ENCODE data around the gene ALOX15. TPM values are rescaled to one million over a fixed set of nuclear protein-coding genes. Genes with fewer than 3 reads are reported as not detected.

Gene ALOX15
- total RNA-seq, 3 donors from 2014 or later (not counting 1 experiment from before 2014, with no cell fraction given) = not detected

DNA sequence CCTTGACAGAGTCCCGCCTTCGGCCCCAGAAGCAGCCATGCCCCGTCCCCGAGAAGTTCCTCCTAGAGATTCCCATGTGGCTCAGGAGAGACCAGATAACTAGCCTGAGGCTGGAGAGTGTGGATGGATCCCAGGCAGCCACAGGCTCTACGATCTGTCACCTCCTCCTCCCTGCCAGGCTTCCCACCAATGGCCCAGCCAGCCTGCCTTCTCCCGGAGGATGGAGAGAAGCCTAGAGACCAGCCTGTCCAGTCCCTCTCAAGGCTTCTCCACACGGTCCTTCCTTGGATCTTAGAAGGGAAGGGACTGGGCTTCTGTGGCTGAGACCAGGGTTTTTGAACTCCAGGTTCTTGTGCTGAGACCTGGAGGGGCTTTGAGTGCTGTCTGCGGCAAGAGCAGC is 58.8 kb downstream of the ALOX15 start:
- DNase-seq = no peak
- 82% methylated on average over 8 of the region's 8 CpGs for WGBS (ENCODE audit: insufficient coverage)
- H3K27ac Mint-ChIP-seq = no peak overlapping the region
- TF ChIP-seq, protein P1, sequence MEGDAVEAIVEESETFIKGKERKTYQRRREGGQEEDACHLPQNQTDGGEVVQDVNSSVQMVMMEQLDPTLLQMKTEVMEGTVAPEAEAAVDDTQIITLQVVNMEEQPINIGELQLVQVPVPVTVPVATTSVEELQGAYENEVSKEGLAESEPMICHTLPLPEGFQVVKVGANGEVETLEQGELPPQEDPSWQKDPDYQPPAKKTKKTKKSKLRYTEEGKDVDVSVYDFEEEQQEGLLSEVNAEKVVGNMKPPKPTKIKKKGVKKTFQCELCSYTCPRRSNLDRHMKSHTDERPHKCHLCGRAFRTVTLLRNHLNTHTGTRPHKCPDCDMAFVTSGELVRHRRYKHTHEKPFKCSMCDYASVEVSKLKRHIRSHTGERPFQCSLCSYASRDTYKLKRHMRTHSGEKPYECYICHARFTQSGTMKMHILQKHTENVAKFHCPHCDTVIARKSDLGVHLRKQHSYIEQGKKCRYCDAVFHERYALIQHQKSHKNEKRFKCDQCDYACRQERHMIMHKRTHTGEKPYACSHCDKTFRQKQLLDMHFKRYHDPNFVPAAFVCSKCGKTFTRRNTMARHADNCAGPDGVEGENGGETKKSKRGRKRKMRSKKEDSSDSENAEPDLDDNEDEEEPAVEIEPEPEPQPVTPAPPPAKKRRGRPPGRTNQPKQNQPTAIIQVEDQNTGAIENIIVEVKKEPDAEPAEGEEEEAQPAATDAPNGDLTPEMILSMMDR (IDR thresholded peaks at IDR 0.05) = no peak
- H3K36me3 Mint-ChIP-seq = no peaks in the 10 kb centered on the region
- Histone ChIP-seq H3K4me1 (ENCODE audit: control insufficient read depth, insufficient read depth, low read length) (peaks cover 5% of the 10 kb centered on the region), H3K27me3 (ENCODE audit: control insufficient read depth, insufficient read depth, low read length) (peaks cover 7% of the 10 kb centered on the region), H3K4me3 (ENCODE audit: low read length) (no peak overlapping the region), H3K9me3 (ENCODE audit: control insufficient read depth, insufficient read depth, low read length) (no peaks in the 10 kb centered on the region), H3K27ac (ENCODE audit: low read length) (no peak overlapping the region), H3K36me3 (ENCODE audit: control insufficient read depth, insufficient read depth, low read length) (no peaks in the 10 kb centered on the region)
- ATAC-seq = no peak
- H3K27me3 Mint-ChIP-seq (ENCODE audit: low read depth in 2 of 2) = peaks cover 26 to 35% of the 10 kb centered on the region in 2 donors
- no peak overlapping the region for H3K4me3 Mint-ChIP-seq
- no peaks in the 10 kb centered on the region for H3K9me3 Mint-ChIP-seq
- intact Hi-C loops (cut with micrococcal nuclease) = no loop called here
- peaks cover 0 to 4% of the 10 kb centered on the region in 2 donors for H3K4me1 Mint-ChIP-seq

DNA sequence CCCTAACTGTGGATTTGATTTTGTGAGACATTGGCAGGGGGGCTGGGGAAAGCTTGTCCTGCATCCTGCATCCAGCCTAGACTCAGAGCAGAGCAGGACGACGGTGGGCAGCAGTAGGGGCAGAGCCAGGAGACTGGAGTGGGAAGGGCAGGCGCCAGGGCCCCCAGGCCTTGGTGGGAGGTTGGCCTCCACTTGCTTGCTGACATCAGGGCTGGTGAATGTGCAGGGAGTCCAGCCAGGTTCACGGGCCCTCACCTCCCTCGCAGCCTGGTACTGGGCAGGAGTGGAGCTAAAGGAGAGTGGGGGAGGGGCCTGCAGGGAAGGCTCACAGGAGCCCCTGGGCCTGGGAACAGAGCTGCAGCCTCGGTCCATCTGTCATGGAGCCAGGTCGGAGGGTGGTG is 59.4 kb downstream of the ALOX15 start:
- peaks cover 0 to 4% of the 10 kb centered on the region in 2 donors for H3K4me1 Mint-ChIP-seq
- intact Hi-C loops (cut with micrococcal nuclease) = no loop called here

More for the DNA sequence above, 59.4 kb downstream of the ALOX15 start:
- peaks cover 5% of the 10 kb centered on the region for H3K4me1 ChIP-seq (ENCODE audit: control insufficient read depth, insufficient read depth, low read length)
- H3K9me3 Mint-ChIP-seq = no peaks in the 10 kb centered on the region
- DNase-seq (no peak), ATAC-seq (no peak)
- 79% methylated on average over 7 of the region's 7 CpGs for WGBS (ENCODE audit: insufficient coverage)
- H3K27ac Mint-ChIP-seq = no peak overlapping the region
- H3K27ac ChIP-seq (ENCODE audit: low read length) = no peak overlapping the region
- no peaks in the 10 kb centered on the region for H3K36me3 ChIP-seq (ENCODE audit: control insufficient read depth, insufficient read depth, low read length)
- no peaks in the 10 kb centered on the region for H3K36me3 Mint-ChIP-seq
- H3K4me3 ChIP-seq (ENCODE audit: low read length) = no peak overlapping the region
- H3K4me3 Mint-ChIP-seq = no peak overlapping the region
- H3K27me3 Mint-ChIP-seq (ENCODE audit: low read depth in 2 of 2) = peaks cover 26 to 35% of the 10 kb centered on the region in 2 donors
- H3K9me3 ChIP-seq (ENCODE audit: control insufficient read depth, insufficient read depth, low read length) = no peaks in the 10 kb centered on the region
- H3K27me3 ChIP-seq (ENCODE audit: control insufficient read depth, insufficient read depth, low read length) = peaks cover 7% of the 10 kb centered on the region
- TF ChIP-seq, protein P1 (IDR thresholded peaks at IDR 0.05) = no peak

Other genes starting within 250 kb of the ALOX15 start
- 1 to 10 TPM; 1.2 to 2.1 (median 1.9) TPM for gene SPNS3, start 207.7 kb downstream of the ALOX15 start, total RNA-seq
- under 1 TPM; 0.28 to 0.93 (median 0.43) TPM for gene SPNS2, start 142.8 kb downstream of the ALOX15 start, total RNA-seq
- gene MYBBP1A, start 86.3 kb downstream of the ALOX15 start, total RNA-seq = 10 to 100 TPM; 50.5 to 58.1 (median 52.7) TPM
- not detected for gene GGT6, start 81.1 kb downstream of the ALOX15 start, total RNA-seq
- not detected for gene SMTNL2, start 57.1 kb downstream of the ALOX15 start, total RNA-seq
- 10 to 100 TPM; 32.3 to 45.8 (median 43.5) TPM for gene PELP1, start 62.5 kb upstream of the ALOX15 start, total RNA-seq
- 100 to 1,000 TPM; 314 to 374 (median 335) TPM for gene ARRB2, start 69.0 kb upstream of the ALOX15 start, total RNA-seq
- gene MED11, start 89.8 kb upstream of the ALOX15 start, total RNA-seq = 10 to 100 TPM in 2 of 3 donors, 1 to 10 TPM in 1; 9.1 to 15.0 (median 10.5) TPM
- gene ZMYND15, start 98.2 kb upstream of the ALOX15 start, total RNA-seq = 1 to 10 TPM in 1 of 3 donors, under 1 TPM in 2; 0.52 to 3.5 (median 0.93) TPM
- gene CXCL16, start 98.2 kb upstream of the ALOX15 start, total RNA-seq = 10 to 100 TPM in 2 of 3 donors, 1 to 10 TPM in 1; 4.0 to 31.8 (median 16.0) TPM
- not detected for gene TM4SF5, start 130.2 kb upstream of the ALOX15 start, total RNA-seq
- gene VMO1, start 144.7 kb upstream of the ALOX15 start, total RNA-seq = 1 to 10 TPM; 1.2 to 4.8 (median 1.3) TPM
- gene GLTPD2, start 147.3 kb upstream of the ALOX15 start, total RNA-seq = not detected
- 10 to 100 TPM; 69.4 to 79.3 (median 70.0) TPM for gene PSMB6, start 154.5 kb upstream of the ALOX15 start, total RNA-seq
- 10 to 100 TPM; 20.8 to 22.7 (median 21.3) TPM for gene PLD2, start 165.5 kb upstream of the ALOX15 start, total RNA-seq
- gene MINK1, start 191.7 kb upstream of the ALOX15 start, total RNA-seq = 100 to 1,000 TPM; 103 to 122 (median 110) TPM